ENCODE measurements around the gene NOG.

GRCh38 chr17:56549501-56549900 is 44.0 kb upstream of the NOG start:
- TF ChIP-seq EP300 (IDR thresholded peaks at IDR 0.05) (no peak), POLR2A (IDR thresholded peaks at IDR 0.05; ENCODE audit: low read length) (no peak), CTCF (IDR thresholded peaks at IDR 0.05) (no peak), MAX (IDR thresholded peaks at IDR 0.05) (no peak), CEBPB (IDR thresholded peaks at IDR 0.05) (no peak), RAD21 (conservative IDR thresholded peaks at IDR 0.05 in 1 of 2, IDR thresholded peaks at IDR 0.05 in 1 of 2) (no peak), POLR2AphosphoS2 (conservative IDR thresholded peaks at IDR 0.05; ENCODE audit: low read length) (no peak), MAFK (IDR thresholded peaks at IDR 0.05; ENCODE audit: partially characterized antibody) (no peak), EHMT2 (IDR thresholded peaks at IDR 0.05; ENCODE audit: low read depth) (no peak), JUN (IDR thresholded peaks at IDR 0.05) (no peak)

Data from A549 (cell line).